A549 (cell line): Measurements from ENCODE around the gene FBXO24. TPM values are rescaled to one million over a fixed set of nuclear protein-coding genes. Genes with fewer than 3 reads are reported as not detected.

Experiments used
- ATAC-seq, 2 experiments: fragments of 200-7000 bp in 1 of 2; fragments of >200 bp in 1 of 2; cut with Nextera tagmentation in 1 of 2; cut with Tn5 transposase in 1 of 2; 3 replicates each; pipeline versions ENCODE4 v1.8.0 to v1.9.1; 2018 to 2020; ENCODE audit warnings: mild to moderate bottlenecking in 1 of 2, moderate library complexity in 1 of 2
- CTCF ChIA-PET: fragments of 300-600 bp; sonication (Branson Sonifier 250); formaldehyde crosslinking; extraction: SDS; loops from one replicate; lab custom pipeline; 2021; ENCODE audit warnings: antibody characterized with exemption, inconsistent platforms; lab: Yijun Ruan, JAX
- POLR2A ChIA-PET: fragments of 350-600 bp; formaldehyde crosslinking; extraction: SDS; loops from one replicate; lab custom pipeline; 2021; ENCODE audit warnings: antibody characterized with exemption, inconsistent platforms; lab: Yijun Ruan, JAX
- DNase-seq, 2 experiments: peaks; one replicate each; pipeline versions ENCODE4 v3.0.0 to v3.0.0-alpha.2; 2011 to 2016; ENCODE audit warnings: low read depth in 1 of 2, low spot score in 1 of 2
- FAIRE-seq: peaks from 2 replicates; lab custom pipeline; 2011; peaks lifted over from hg19 to GRCh38; lab: Jason Lieb, UNC
- H3K27ac ChIP-seq, 2 experiments: fragments of >200 bp; sonication (Bioruptor Twin); formaldehyde crosslinking; 3 replicates each; pipeline ENCODE4 v1.5.1; 2016 to 2017
- H3K4me1 ChIP-seq: fragments of >200 bp; sonication (Bioruptor Twin); formaldehyde crosslinking; 3 replicates; pipeline ENCODE4 v1.6.1; 2016
- H3K4me2 ChIP-seq: fragments of >200 bp; sonication (Bioruptor Twin); formaldehyde crosslinking; 3 replicates; pipeline ENCODE4 v1.6.1; 2016
- H3K4me3 ChIP-seq: fragments of >200 bp; sonication (Bioruptor Twin); formaldehyde crosslinking; 3 replicates; pipeline ENCODE4 v1.5.1; 2016
- H3K9me3 ChIP-seq: fragments of >200 bp; sonication (Bioruptor Twin); formaldehyde crosslinking; 3 replicates; pipeline ENCODE4 v1.6.1; 2016
- CBX2 ChIP-seq: fragments of 200-600 bp; sonication (generic); IDR thresholded peaks from 2 replicates; pipeline ENCODE4 v1.6.1; 2016; ENCODE audit warnings: low read depth, mild to moderate bottlenecking, borderline replicate concordance
- CEBPB ChIP-seq, 2 experiments: fragments of >200 bp in 1 of 2; sonication (Bioruptor Twin) in 1 of 2; formaldehyde crosslinking in 1 of 2; IDR thresholded peaks; 2 replicates each; pipeline ENCODE4 v1.6.1; 2012 to 2016
- ESRRA ChIP-seq: fragments of 150-350 bp; IDR thresholded peaks from 2 replicates; pipeline ENCODE4 v1.6.1; 2014; ENCODE audit warnings: mild to moderate bottlenecking, low read length, borderline replicate concordance
- HOXA7 ChIP-seq: fragments of 250-450 bp; sonication (Bioruptor Pico); IDR thresholded peaks from 2 replicates; pipeline ENCODE4 v1.5.0; 2020; ENCODE audit warnings: mild to moderate bottlenecking, moderate library complexity
- HOXB13 ChIP-seq: fragments of 250-450 bp; sonication (Bioruptor Pico); IDR thresholded peaks from 2 replicates; pipeline ENCODE4 v1.5.0; 2020; ENCODE audit warnings: low read depth, mild to moderate bottlenecking, moderate library complexity
- HOXB5 ChIP-seq: fragments of 250-450 bp; sonication (Bioruptor Pico); IDR thresholded peaks from 2 replicates; pipeline ENCODE4 v1.5.0; 2020; ENCODE audit warnings: mild to moderate bottlenecking, moderate library complexity
- JUN ChIP-seq, 2 experiments: fragments of >200 bp; sonication (Bioruptor Twin); formaldehyde crosslinking; IDR thresholded peaks; 2 replicates in 1 of 2; 3 replicates in 1 of 2; pipeline ENCODE4 v1.6.1; 2016 to 2017
- JUNB ChIP-seq: fragments of >200 bp; sonication (Bioruptor Twin); formaldehyde crosslinking; IDR thresholded peaks from 2 replicates; pipeline ENCODE4 v1.6.1; 2016
- MAFK ChIP-seq: fragments of 450-650 bp; IDR thresholded peaks from 2 replicates; pipeline ENCODE4 v1.6.1; 2014; ENCODE audit not compliant: partially characterized antibody
- MYC ChIP-seq: IDR thresholded peaks from 2 replicates; pipeline ENCODE4 v1.6.1; 2012; ENCODE audit warnings: mild to moderate bottlenecking, inconsistent platforms, low read length, improper control_type of control experiment, borderline replicate concordance
- RCOR1 ChIP-seq: fragments of 150-350 bp; IDR thresholded peaks from 2 replicates; pipeline ENCODE4 v1.6.1; 2014; ENCODE audit warnings: antibody characterized with exemption, low read length, low read depth
- RNF2 ChIP-seq: fragments of 200-600 bp; sonication (generic); IDR thresholded peaks from 2 replicates; pipeline ENCODE4 v1.6.1; 2016; ENCODE audit warnings: low read depth, mild to moderate bottlenecking, antibody characterized with exemption, moderate library complexity, borderline replicate concordance
- SMC3 ChIP-seq: fragments of >200 bp; sonication (Bioruptor Twin); formaldehyde crosslinking; IDR thresholded peaks from 3 replicates; pipeline ENCODE4 v1.6.1; 2018; ENCODE audit warnings: inconsistent platforms
- SREBF2 ChIP-seq: fragments of 450-650 bp; IDR thresholded peaks from 2 replicates; pipeline ENCODE4 v1.6.1; 2014; ENCODE audit warnings: mild to moderate bottlenecking, moderate library complexity
- TFCP2L1 ChIP-seq: fragments of 250-450 bp; sonication (Bioruptor Pico); IDR thresholded peaks from 2 replicates; pipeline ENCODE4 v1.5.0; 2021; ENCODE audit warnings: mild to moderate bottlenecking
- ZFP36 ChIP-seq: fragments of 450-650 bp; IDR thresholded peaks from 2 replicates; pipeline ENCODE4 v1.6.1; 2014; ENCODE audit warnings: borderline replicate concordance; ENCODE audit not compliant: partially characterized antibody
- ZNF302 ChIP-seq: fragments of 250-450 bp; sonication (Bioruptor Pico); IDR thresholded peaks from 2 replicates; pipeline ENCODE4 v1.9.0; 2021; ENCODE audit warnings: inconsistent platforms, mild to moderate bottlenecking, moderate library complexity
- ZSCAN20 ChIP-seq: fragments of 250-450 bp; sonication (Bioruptor Pico); IDR thresholded peaks from 2 replicates; pipeline ENCODE4 v1.8.0; 2022; ENCODE audit warnings: mild to moderate bottlenecking, moderate library complexity
- WGBS: methylation state at CpG from one replicate; pipeline ENCODE4 v1.1.6; 2017; ENCODE audit errors: missing lambda C conversion rate; 5-methylcytosine and 5-hydroxymethylcytosine counted together
- polyA plus RNA-seq, 4 experiments: library from polyadenylated mRNA; depleted of rRNA in 3 of 4; stranded (reverse); fragments of >200 nt; fragmentation: RNase III in 1 of 4; extraction: RNeasy Plus Mini Kit Qiagen cat#74134 plus additional on column Dnase treatment in 1 of 4; gene quantifications; 2 replicates in 3 of 4; 3 replicates in 1 of 4; pipeline ENCODE4 v1.2.3, GENCODE V29; 2011 to 2017
- TF ChIP-seq, protein P1 (sequence below): fragments of 250-450 bp; sonication (Bioruptor Pico); IDR thresholded peaks from 2 replicates; pipeline ENCODE4 v1.5.0; 2021; ENCODE audit warnings: mild to moderate bottlenecking, moderate library complexity, borderline replicate concordance
- TF ChIP-seq, protein P2 (sequence below): fragments of 200-600 bp; sonication (generic); IDR thresholded peaks from 2 replicates; pipeline ENCODE4 v1.6.1; 2016; ENCODE audit warnings: antibody characterized with exemption, mild to moderate bottlenecking, moderate library complexity
- TF ChIP-seq, protein P3 (sequence below): fragments of >200 bp; sonication (Bioruptor Twin); formaldehyde crosslinking; IDR thresholded peaks from 3 replicates; pipeline ENCODE4 v1.5.1; 2016
- TF ChIP-seq, protein P4 (sequence below): IDR thresholded peaks from 2 replicates; pipeline ENCODE4 v1.6.1; 2012

The FBXO24 gene
- polyA plus RNA-seq, 2 of the 4 experiments (the other 2 are of a cell fraction) = 0.19 to 0.52 TPM

DNA sequence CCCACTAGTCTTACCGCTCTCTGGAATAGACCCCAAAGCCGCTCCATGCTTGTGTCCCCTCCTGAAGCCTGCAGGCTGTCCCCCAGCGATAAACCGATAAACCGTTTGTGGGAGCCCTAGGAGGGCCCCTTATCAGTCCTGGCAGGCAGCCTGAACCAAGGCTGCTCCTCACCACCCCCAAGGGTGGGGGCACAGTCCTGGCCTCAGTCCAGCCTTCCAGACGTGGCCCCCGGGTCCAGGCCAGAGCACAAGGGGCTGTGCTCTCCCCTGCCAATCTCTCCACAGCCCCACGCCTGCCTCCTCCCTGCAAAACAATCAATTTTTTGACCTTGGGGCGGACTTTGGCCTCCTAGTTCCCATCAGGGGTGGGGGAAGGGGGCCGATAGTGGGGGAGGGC lies 55.3 kb downstream of the FBXO24 start, which contains the start of gene TFR2 (continued):
- no peak for TF ChIP-seq ZNF302
- TF ChIP-seq ZSCAN20 (CRISPR knock-in tag) = no peak
- TF ChIP-seq CEBPB (IDR thresholded peaks at IDR 0.05) = no peak
- TF ChIP-seq, protein P1, sequence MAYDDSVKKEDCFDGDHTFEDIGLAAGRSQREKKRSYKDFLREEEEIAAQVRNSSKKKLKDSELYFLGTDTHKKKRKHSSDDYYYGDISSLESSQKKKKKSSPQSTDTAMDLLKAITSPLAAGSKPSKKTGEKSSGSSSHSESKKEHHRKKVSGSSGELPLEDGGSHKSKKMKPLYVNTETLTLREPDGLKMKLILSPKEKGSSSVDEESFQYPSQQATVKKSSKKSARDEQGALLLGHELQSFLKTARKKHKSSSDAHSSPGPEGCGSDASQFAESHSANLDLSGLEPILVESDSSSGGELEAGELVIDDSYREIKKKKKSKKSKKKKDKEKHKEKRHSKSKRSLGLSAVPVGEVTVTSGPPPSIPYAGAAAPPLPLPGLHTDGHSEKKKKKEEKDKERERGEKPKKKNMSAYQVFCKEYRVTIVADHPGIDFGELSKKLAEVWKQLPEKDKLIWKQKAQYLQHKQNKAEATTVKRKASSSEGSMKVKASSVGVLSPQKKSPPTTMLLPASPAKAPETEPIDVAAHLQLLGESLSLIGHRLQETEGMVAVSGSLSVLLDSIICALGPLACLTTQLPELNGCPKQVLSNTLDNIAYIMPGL (CRISPR knock-in tag) = no peak
- TF ChIP-seq JUN (IDR thresholded peaks at IDR 0.05) = no peak

DNA sequence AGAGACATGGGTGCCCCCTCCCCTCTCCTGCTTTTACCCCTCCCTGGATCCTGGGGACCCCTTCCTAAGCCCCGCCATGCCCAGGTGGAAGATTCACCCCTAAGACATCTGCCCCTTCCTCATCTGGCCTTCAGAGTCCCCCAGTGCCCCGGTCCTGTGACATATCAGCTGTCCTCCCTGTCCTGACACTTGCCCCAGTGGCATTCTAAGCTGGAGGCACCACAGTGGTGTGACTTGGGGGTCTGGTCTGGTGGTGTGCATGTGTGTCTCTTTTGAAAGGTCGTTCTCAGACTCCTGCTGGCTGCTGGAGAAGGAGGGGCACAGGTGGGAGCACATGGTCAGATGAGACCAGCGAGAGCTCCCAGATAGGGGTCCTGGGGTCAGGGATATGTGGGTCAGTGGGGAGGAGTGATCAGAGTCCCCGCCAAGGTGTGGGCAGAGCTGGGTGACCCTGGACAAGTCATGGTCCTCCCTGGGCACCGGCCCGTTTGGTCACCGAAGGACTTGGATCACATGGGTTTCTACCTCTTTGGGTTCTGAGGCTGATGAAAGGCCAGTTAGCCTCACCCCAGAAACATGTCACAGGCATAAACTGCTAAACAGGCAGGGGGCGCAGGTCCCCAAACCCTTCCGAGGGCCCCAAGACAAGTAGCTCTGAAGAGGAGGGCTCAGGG lies 55.9 kb downstream of the FBXO24 start:
- CTCF ChIA-PET = interaction anchor here (0.6 to 4.4 kb wide), 3 partner anchors 8 to 63 kb away, joined by 3 to 39 read pairs (median 3); no protein-coding TSS in a partner anchor
- ATAC-seq = no peak

More for the DNA sequence above, 55.9 kb downstream of the FBXO24 start:
- Histone ChIP-seq H3K4me1 (no peaks in the 10 kb centered on the region), H3K9me3 (no peaks in the 10 kb centered on the region), H3K4me3 (no peak overlapping the region), H3K27ac (no peak overlapping the region), H3K4me2 (no peak overlapping the region)
- 79% methylated on average over 9 of the region's 10 CpGs for WGBS
- TF ChIP-seq SMC3 (no peak), ZFP36 (no peak), MYC (no peak), CEBPB (IDR thresholded peaks at IDR 0.05) (no peak), RNF2 (no peak), HOXA7 (no peak), TFCP2L1 (no peak), JUNB (no peak), RCOR1 (no peak), HOXB5 (CRISPR knock-in tag) (no peak), HOXB13 (no peak), MAFK (no peak), SREBF2 (no peak), ESRRA (no peak), CBX2 (no peak)
- TF ChIP-seq, protein P2, sequence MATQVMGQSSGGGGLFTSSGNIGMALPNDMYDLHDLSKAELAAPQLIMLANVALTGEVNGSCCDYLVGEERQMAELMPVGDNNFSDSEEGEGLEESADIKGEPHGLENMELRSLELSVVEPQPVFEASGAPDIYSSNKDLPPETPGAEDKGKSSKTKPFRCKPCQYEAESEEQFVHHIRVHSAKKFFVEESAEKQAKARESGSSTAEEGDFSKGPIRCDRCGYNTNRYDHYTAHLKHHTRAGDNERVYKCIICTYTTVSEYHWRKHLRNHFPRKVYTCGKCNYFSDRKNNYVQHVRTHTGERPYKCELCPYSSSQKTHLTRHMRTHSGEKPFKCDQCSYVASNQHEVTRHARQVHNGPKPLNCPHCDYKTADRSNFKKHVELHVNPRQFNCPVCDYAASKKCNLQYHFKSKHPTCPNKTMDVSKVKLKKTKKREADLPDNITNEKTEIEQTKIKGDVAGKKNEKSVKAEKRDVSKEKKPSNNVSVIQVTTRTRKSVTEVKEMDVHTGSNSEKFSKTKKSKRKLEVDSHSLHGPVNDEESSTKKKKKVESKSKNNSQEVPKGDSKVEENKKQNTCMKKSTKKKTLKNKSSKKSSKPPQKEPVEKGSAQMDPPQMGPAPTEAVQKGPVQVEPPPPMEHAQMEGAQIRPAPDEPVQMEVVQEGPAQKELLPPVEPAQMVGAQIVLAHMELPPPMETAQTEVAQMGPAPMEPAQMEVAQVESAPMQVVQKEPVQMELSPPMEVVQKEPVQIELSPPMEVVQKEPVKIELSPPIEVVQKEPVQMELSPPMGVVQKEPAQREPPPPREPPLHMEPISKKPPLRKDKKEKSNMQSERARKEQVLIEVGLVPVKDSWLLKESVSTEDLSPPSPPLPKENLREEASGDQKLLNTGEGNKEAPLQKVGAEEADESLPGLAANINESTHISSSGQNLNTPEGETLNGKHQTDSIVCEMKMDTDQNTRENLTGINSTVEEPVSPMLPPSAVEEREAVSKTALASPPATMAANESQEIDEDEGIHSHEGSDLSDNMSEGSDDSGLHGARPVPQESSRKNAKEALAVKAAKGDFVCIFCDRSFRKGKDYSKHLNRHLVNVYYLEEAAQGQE = no peak
- TF ChIP-seq, protein P3, sequence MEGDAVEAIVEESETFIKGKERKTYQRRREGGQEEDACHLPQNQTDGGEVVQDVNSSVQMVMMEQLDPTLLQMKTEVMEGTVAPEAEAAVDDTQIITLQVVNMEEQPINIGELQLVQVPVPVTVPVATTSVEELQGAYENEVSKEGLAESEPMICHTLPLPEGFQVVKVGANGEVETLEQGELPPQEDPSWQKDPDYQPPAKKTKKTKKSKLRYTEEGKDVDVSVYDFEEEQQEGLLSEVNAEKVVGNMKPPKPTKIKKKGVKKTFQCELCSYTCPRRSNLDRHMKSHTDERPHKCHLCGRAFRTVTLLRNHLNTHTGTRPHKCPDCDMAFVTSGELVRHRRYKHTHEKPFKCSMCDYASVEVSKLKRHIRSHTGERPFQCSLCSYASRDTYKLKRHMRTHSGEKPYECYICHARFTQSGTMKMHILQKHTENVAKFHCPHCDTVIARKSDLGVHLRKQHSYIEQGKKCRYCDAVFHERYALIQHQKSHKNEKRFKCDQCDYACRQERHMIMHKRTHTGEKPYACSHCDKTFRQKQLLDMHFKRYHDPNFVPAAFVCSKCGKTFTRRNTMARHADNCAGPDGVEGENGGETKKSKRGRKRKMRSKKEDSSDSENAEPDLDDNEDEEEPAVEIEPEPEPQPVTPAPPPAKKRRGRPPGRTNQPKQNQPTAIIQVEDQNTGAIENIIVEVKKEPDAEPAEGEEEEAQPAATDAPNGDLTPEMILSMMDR = no peak
- TF ChIP-seq, protein P4, sequence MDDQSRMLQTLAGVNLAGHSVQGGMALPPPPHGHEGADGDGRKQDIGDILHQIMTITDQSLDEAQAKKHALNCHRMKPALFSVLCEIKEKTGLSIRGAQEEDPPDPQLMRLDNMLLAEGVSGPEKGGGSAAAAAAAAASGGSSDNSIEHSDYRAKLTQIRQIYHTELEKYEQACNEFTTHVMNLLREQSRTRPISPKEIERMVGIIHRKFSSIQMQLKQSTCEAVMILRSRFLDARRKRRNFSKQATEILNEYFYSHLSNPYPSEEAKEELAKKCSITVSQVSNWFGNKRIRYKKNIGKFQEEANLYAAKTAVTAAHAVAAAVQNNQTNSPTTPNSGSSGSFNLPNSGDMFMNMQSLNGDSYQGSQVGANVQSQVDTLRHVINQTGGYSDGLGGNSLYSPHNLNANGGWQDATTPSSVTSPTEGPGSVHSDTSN = no peak
- FAIRE-seq = no peak
- POLR2A ChIA-PET = interaction anchor here (1.0 kb wide), 1 partner anchor 11 kb away, joined by 5 read pairs; no protein-coding TSS in a partner anchor
- no peak for DNase-seq
